GM19239 (cell line): ENCODE measurements around the gene SS18L1.

Experiments used
- DNase-seq: peaks from one replicate; pipeline ENCODE4 v3.0.0; 2011; ENCODE audit warnings: low spot score; ENCODE audit not compliant: insufficient read length
- FAIRE-seq: peaks from 2 replicates; lab custom pipeline; 2011; peaks lifted over from hg19 to GRCh38; lab: Jason Lieb, UNC

The SS18L1 gene

GRCh38 chr20:62119591-62120364 lies 23.8 kb upstream of the SS18L1 start:
- FAIRE-seq = no peak
- no peak for DNase-seq

- FAIRE-seq = no peak
- DNase-seq = no peak
These were observed 23.2 kb upstream of the SS18L1 start for GRCh38 chr20:62120365-62120762.

- no peak for DNase-seq
- peak; percentile 55 for FAIRE-seq
These were observed 22.4 kb upstream of the SS18L1 start for GRCh38 chr20:62120990-62121775.

- peak; percentile 21 for FAIRE-seq
- DNase-seq = peak; percentile 99
These were observed 21.6 kb upstream of the SS18L1 start, which contains the start of gene LSM14B for GRCh38 chr20:62121776-62122653. Gene LSM14B (plus strand): TSS chr20:62122475. CDS start chr20:62122667, 192 bp downstream.

GRCh38 chr20:62122654-62123449 lies 20.7 kb upstream of the SS18L1 start:
- FAIRE-seq (no peak), DNase-seq (peak; percentile 49)

GRCh38 chr20:62123450-62124118 lies 20.0 kb upstream of the SS18L1 start:
- DNase-seq = no peak

GRCh38 chr20:62126141-62126540 lies 17.4 kb upstream of the SS18L1 start:
- DNase-seq (no peak), FAIRE-seq (no peak)

More at GRCh38 chr20:62123450-62124118, 20.0 kb upstream of the SS18L1 start:
- no peak for FAIRE-seq

- no peak for FAIRE-seq
These were observed 15.8 kb upstream of the SS18L1 start for GRCh38 chr20:62127799-62128198.

GRCh38 chr20:62128502-62128901 lies 15.1 kb upstream of the SS18L1 start:
- FAIRE-seq (no peak), DNase-seq (no peak)

More at GRCh38 chr20:62127799-62128198, 15.8 kb upstream of the SS18L1 start:
- DNase-seq = no peak

- DNase-seq (no peak), FAIRE-seq (no peak)
These were observed 13.6 kb upstream of the SS18L1 start for GRCh38 chr20:62129731-62130531.

- DNase-seq (no peak), FAIRE-seq (no peak)
These were observed 11.8 kb upstream of the SS18L1 start for GRCh38 chr20:62131560-62132320.

- FAIRE-seq (no peak), DNase-seq (no peak)
These were observed 11.1 kb upstream of the SS18L1 start for GRCh38 chr20:62132421-62132820.

- FAIRE-seq = no peak
- DNase-seq = no peak
These were observed 10.3 kb upstream of the SS18L1 start for GRCh38 chr20:62133051-62133845.

- FAIRE-seq (no peak), DNase-seq (no peak)
These were observed 9.7 kb upstream of the SS18L1 start for GRCh38 chr20:62133864-62134263.

GRCh38 chr20:62134735-62135231 lies 8.8 kb upstream of the SS18L1 start:
- FAIRE-seq (no peak), DNase-seq (no peak)

- FAIRE-seq (no peak), DNase-seq (no peak)
These were observed 7.8 kb upstream of the SS18L1 start for GRCh38 chr20:62135573-62136266.
